Tibial nerve (tissue), 4 donors: ENCODE results near the gene APC2.

Experiments
- CTCF ChIP-seq, 5 experiments: fragments of 200-600 bp in 3 of 5; fragments of 450-650 bp in 2 of 5; sonication (generic) in 3 of 5; IDR thresholded peaks; one replicate each; pipeline ENCODE4 v1.5.1; 2016 to 2019; ENCODE audit warnings: antibody characterized with exemption in 5 of 5, mild to moderate bottlenecking in 3 of 5, moderate library complexity in 2 of 5
- EP300 ChIP-seq, 2 donors: sonication (generic); formaldehyde crosslinking; IDR thresholded peaks; one replicate each; pipeline ENCODE4 v1.6.1; 2017; ENCODE audit warnings: antibody characterized with exemption in 2 of 2, mild to moderate bottlenecking in 1 of 2
- POLR2A ChIP-seq, 2 donors: fragments of 450-650 bp; IDR thresholded peaks; one replicate each; pipeline ENCODE4 v1.6.1; 2017; ENCODE audit warnings: antibody characterized with exemption in 2 of 2, mild to moderate bottlenecking in 2 of 2, moderate library complexity in 2 of 2

- no peak for TF ChIP-seq CTCF (IDR thresholded peaks at IDR 0.05)
- no peak for TF ChIP-seq POLR2A (IDR thresholded peaks at IDR 0.05)
- no peak for TF ChIP-seq EP300 (IDR thresholded peaks at IDR 0.05)
Observed at GRCh38 chr19:1474765-1475351, 24.9 kb downstream of the APC2 start.
